NCI-H2227 treated with DMSO at 0.1 percent for 48 hours (cell line): ENCODE measurements around the gene CTXN1.
"Not testable (repeated sequence)": the region's sequence is repeated elsewhere in the genome, so short reads cannot be mapped to it uniquely, and the experiment has no call there.

Experiments used
- DNase-seq: peaks from one replicate; lab custom pipeline; 2025; lab: John Stamatoyannopoulos, UW

CTXN1 gene

DNA sequence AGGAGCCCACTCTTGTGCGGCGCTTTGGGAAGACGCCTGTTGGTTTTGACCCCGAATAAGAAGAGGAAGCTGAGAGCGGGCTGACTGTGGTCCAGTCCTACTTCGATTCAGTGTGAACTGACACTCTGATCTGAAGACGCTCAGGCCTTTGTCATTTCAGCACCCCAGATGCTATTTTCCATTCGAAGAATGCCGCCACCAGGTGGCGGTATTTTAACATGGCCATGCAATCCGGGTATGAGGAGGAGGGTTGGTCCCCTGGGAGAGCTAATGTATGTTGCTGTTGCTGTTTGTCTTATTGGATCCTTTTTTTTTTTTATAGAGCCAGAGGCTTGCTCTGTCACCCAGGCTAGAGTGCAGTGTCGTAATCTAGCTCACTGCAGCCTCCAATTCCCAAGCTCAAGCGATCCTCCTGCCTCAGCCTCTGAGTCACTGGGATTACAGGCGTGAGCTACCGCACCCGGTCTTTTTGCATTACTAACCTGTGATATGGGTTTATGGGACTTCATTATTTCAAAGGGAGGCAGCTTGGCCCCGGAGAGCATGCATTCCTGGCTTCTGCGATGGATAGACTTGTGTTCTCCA is 18.3 kb upstream of the CTXN1 start:
- DNase-seq, result peak; percentile 64

DNA sequence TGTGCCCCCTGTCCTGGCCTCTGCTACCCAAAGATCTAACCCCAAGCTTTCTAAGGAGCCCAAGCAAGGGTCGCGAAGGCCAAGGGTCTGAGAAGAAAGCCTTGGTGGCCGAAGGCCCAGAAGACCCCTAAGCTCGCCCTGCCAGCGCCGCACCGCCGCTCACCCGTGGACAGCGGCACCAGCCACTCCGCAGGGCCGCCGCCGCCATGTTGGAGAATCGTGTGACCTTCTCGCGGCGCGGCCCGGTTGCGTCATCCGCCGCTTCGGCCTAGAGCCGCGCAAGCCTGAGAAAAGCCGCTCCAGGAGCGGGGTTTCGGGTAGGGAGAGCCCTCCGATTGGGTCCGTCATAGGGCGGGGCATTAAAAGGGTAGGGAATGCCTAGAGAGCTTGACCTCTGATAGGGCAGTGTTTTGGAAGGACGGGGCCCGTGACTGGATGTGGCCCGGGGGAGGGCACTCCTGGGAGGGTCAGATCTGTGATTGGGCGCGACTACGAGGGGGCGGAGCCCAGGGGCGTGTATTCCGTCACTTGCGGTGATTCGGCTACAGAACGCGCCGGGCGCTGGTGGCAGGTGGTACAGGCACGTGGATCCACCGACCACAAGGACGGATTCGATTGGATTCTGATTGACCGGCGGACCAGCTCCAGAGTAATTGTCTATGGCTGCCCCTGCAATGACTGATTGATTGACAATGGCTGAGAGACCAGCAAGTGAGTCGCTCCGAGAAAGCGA is 17.7 kb upstream of the CTXN1 start, which contains the start of gene TIMM44:
Gene TIMM44, minus strand, starts transcription at position 223 of the 733 bp plus-strand sequence. Its CDS starts 15 bp downstream, at position 208.
- peak; percentile 93 for DNase-seq

GRCh38 chr19:7942981-7943443 is 17.1 kb upstream of the CTXN1 start:
- no peak for DNase-seq

DNA sequence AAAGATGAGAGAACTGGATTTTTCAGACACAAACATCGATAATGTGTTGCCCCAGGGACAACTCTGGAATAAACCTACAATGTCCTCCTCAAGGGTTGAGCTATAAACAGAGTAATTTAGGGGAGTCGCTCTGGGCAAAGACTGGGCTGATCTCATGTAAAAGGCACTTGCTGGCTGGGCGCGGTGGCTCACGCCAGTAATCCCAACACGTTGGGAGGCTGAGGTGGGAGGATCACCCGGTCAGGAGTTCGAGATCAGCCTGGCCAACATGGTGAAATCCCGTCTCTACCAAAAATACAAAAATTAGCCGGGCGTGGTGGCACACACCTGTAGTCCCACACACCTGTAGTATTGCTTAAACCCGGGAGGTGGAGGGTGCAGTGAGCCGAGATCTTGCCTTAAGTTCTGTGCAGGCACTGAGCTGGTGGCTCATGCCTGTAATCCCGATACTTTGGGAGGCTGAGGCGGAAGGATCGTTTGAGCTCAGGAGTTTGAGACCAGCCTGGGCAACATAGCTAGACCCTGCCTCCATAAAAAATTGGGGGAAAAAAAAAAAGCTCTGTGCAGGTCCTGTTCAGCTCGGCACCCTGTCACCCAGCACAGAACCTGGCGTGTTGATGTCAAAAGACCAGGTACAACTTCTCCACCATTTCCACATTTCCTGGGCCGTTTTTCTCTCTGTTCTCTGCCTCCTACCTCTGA is 16.1 kb upstream of the CTXN1 start:
- no peak for DNase-seq

- DNase-seq, result no peak
Observed at GRCh38 chr19:7940841-7941240, 14.9 kb upstream of the CTXN1 start.

GRCh38 chr19:7934766-7935165 is 8.8 kb upstream of the CTXN1 start:
- no peak for DNase-seq

DNA sequence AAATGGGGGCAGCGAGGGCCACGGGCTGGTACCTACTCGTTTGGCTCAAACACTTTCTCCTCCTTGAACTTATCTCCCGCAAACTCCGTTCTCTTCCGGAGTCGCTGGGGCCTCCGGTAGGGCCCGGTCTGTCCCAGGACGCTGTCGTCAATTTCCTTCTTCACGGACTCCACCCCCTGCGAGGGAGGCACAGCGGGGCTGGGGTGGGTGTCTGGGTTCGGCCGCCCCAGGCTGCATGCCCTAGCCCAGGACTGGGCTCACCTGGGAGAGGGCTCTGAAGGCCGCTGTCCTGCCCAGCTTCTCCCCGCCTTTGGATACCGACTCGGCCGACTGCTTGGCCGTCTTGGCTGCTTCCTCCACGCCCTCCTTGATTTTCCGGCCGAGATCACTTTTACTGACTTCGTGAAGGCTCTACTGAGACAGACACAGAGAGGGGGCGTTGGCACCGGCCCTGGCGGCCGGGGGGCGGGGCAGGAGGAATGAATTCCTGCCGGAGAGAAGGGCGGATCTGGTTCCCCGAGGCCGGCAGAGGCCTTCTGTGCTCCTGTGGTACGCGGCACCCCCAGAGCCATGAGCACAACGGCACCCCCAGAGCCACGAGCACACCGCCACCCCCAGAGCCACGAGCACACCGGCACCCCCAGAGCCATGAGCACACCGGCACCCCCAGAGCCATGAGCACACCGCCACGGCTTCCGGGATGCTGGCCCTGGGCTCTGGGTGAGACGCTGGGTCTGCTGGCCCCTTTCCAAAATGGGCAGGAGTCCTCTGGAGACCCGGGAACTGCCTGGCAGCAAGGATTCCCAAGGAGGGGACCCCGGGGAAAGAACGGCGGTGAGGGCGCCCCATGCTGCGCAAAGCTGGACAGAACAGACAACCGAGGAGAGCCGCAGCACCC is 8.1 kb upstream of the CTXN1 start:
- no peak for DNase-seq

GRCh38 chr19:7933411-7933810 is 7.5 kb upstream of the CTXN1 start:
- no peak for DNase-seq

GRCh38 chr19:7932930-7933300 is 7.0 kb upstream of the CTXN1 start:
- no peak for DNase-seq

GRCh38 chr19:7932276-7932929 is 6.5 kb upstream of the CTXN1 start:
- no peak for DNase-seq

GRCh38 chr19:7931221-7932061 is 5.5 kb upstream of the CTXN1 start:
- no peak for DNase-seq

GRCh38 chr19:7930765-7931164 is 4.8 kb upstream of the CTXN1 start:
- no peak for DNase-seq

GRCh38 chr19:7930030-7930429 is 4.1 kb upstream of the CTXN1 start:
- not testable (repeated sequence) for DNase-seq

DNA sequence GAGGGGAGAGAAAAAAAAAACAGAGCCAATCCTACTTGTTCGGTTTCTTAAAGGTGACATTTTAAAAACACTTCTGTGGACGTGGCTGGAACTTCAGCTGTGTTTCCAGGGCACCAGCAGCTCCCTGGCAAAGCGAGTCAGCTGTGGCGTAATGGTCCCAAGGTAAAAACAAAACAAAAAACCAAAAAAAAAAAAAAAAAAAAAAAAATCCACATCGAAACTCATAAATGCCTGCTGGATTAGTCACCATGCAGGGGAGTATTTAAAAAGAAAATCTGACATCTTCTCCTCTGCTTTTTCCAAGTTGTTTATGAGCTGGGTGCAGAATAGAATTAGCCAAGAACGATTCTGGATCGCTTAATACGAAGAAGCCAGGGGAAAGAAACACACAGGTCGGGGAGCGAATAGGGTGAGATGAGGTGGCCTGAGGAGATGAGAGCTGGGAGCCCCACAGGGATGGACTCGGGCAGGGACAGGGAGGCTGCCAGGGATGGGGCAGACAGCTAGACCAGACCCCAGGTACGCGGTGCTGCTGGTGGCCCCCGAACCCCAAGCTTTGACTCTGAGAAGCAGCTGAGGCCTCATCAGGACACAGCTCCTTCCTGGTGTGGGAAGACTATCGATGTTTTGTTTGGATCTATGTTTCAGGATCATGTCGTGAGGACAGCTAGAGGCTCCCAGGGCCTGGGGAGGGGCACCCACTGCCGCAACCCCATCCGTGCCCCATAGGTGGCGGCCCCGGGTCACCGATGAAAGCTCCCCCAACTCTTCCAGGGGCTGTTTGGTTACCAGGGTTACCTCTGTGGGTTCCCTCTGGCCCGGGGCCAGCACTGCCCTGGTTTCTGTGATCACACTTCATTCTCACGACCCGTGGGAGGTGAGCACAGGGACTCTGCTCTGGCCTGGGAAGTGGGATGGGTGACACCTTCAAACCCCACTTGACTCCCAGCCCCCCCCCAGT is 3.1 kb upstream of the CTXN1 start:
- DNase-seq, result no peak

DNA sequence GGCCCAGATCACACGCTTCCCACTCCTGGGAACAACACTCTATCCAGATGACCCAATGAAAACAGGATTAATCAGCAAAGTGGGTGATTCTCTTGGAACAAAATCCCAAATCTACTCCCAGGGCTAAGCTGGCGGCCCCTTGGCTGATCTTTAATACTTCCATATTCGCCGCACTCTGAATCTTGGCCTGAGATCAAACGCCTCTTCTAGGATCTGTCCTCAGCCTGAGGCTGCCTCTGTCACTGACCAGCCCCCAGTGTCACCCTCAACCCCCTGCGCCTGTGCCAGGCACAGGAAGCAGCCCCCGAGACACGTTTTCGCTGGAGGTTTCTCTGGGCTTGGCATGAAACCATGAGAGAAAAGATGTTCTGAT is 2.4 kb upstream of the CTXN1 start:
- DNase-seq, result no peak

DNA sequence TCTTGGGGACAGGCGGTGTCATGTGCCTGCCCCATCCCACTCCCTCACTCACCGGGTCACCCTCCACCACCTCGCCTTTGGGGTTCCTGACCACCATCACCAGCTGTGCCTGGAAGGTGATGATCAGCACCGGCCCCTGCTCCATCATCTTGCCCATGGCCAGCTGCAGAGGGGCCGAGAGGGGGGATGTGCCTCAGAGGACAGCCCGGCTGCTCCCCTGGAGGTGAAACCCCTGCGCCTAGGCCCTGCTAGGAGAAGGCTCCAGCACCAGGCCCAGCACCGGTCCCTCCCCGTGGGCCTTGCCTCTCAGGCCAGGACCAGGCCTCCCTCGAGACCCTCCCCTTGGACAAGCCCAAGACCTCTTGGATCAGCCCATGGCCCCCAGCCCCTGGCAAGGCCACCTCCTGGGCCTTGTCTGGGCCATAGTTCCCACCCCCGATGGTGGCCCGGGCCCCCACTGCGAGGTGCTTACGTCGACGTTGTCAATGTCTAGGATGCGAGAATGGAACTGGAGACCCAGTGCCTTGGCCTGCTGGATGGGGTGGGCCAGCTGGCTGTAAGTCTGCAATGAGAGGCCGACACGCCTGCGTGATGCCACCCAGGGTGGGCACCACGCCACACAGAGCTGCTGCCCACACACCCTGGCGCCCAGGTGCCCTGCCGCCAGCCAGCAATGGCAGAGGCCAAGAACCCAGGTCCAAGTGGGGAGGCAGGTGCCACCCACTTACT is 1.8 kb upstream of the CTXN1 start:
- no peak for DNase-seq

- DNase-seq, result no peak
Observed at GRCh38 chr19:7926727-7927604, 1.0 kb upstream of the CTXN1 start.
